Activated CD8-positive, alpha-beta memory T cell treated with anti-CD3 and anti-CD28 coated beads, Interleukin-2, amount 10 ng/mL, durations not matched to agents 7 days and 5 days (primary cell): ENCODE data around the gene ACHE. TPM values are rescaled to one million over a fixed set of nuclear protein-coding genes. Genes with fewer than 3 reads are reported as not detected.
"Not testable (repeated sequence)": the region's sequence is repeated elsewhere in the genome, so short reads cannot be mapped to it uniquely, and the experiment has no call there.

Source experiments
- ATAC-seq: fragments of 150-1000 bp; cut with Tn5 transposase; one replicate; pipeline ENCODE4 v1.10.0; 2021; ENCODE audit warnings: moderate library complexity
- CTCF ChIA-PET: fragments of 350-600 bp; sonication (Branson Sonifier 250); formaldehyde crosslinking; loops from one replicate; lab custom pipeline; 2021; ENCODE audit warnings: antibody characterized with exemption; lab: Charles Lee
- DNase-seq: peaks from one replicate; pipeline ENCODE4 v3.0.0-alpha.2; 2020
- H3K27ac Mint-ChIP-seq: one replicate; pipeline ENCODE4 v1.8.0; 2021; ENCODE audit warnings: mild to moderate bottlenecking, mixed read lengths
- H3K27me3 Mint-ChIP-seq: one replicate; pipeline ENCODE4 v1.8.0; 2021; ENCODE audit warnings: mixed read lengths
- H3K36me3 Mint-ChIP-seq: one replicate; pipeline ENCODE4 v1.8.0; 2021; ENCODE audit warnings: mild to moderate bottlenecking, mixed read lengths
- H3K4me1 Mint-ChIP-seq: one replicate; pipeline ENCODE4 v1.8.0; 2021; ENCODE audit warnings: mixed read lengths
- H3K4me3 Mint-ChIP-seq: one replicate; pipeline ENCODE4 v1.8.0; 2021; ENCODE audit warnings: mild to moderate bottlenecking, moderate library complexity, mixed read lengths
- H3K9me3 Mint-ChIP-seq: one replicate; pipeline ENCODE4 v1.8.0; 2022; ENCODE audit warnings: low read depth, mixed read lengths
- microRNA-seq: library from miRNA; unstranded; fragments of <30 nt; microRNA quantifications from one replicate; pipeline ENCODE4 v1.2.0, GENCODE V29; 2022
- total RNA-seq, 2 experiments: library from RNA; stranded (reverse); gene quantifications; one replicate each; pipeline ENCODE4 v1.2.3, GENCODE V29; 2021

ACHE gene
- total RNA-seq, 2 experiments from 2014 or later: 0.23 TPM; not detected in 1

DNA sequence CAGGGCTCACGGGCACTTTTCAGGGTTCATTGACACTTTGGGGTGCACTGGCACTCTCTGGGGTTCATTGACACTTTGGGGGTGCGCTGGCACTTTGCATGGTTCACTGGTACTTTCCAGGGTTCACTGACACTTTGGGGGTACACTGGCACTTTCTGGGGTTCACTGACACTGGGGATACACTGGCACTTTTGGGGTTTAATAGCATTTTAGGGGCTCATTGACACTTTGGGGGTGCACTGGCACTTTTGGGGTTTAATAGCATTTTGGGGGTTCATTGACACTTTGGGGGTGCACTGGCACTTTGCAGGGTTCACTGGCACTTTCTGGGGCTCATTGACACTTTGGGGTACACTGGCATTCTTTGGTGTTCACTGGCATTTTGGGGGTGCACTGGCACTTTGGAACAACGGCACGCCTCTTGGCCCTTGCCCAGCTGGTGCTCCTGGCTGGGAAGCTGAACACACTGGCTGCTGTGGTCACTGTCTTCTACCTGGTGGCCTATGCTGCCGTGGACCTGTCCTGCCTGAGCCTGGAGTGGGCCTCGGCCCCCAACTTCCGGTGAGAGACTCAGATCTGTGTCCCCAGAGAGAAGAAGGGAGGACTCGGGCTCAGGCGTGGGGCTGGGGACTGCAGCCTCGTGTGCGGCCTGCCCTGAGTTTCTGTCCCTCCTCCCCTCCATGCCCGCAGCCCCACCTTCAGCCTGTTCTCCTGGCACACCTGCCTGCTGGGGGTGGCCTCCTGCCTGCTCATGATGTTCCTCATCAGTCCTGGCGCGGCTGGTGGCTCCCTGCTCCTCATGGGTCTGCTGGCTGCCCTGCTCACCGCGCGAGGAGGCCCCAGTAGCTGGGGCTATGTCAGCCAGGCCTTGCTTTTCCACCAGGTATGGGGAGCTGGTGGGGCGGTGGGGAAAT is 34.7 kb downstream of the ACHE start:
- Mint-ChIP-seq H3K27ac (no peak overlapping the region), H3K27me3 (no peaks in the 10 kb centered on the region), H3K4me1 (no peaks in the 10 kb centered on the region), H3K4me3 (no peak overlapping the region), H3K9me3 (no peaks in the 10 kb centered on the region), H3K36me3 (peaks cover 21% of the 10 kb centered on the region)
- ATAC-seq: no peak
- CTCF ChIA-PET: no interaction called here
- DNase-seq: no peak

DNA sequence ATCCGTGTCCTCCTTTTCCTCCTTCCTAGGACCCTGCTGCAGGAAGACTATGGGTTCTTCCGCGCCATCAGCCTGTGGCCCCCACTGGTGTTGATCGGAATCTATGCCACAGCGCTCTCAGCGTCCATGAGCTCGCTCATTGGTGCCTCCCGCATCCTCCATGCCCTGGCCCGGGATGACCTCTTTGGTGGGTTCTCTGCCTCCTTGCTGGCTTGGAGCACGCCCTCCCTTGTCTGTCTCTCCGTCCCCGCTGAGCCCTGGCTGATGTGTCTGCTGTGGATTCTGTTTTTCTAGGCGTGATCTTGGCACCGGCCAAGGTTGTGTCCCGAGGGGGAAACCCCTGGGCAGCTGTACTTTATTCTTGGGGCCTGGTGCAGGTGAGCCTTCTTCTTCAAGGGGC is 35.8 kb downstream of the ACHE start:
- Mint-ChIP-seq H3K27me3 (no peaks in the 10 kb centered on the region), H3K4me1 (no peaks in the 10 kb centered on the region), H3K27ac (no peak overlapping the region), H3K36me3 (peaks cover 21% of the 10 kb centered on the region), H3K4me3 (no peak overlapping the region), H3K9me3 (no peaks in the 10 kb centered on the region)
- no peak for ATAC-seq
- no peak for DNase-seq
- CTCF ChIA-PET: no interaction called here

DNA sequence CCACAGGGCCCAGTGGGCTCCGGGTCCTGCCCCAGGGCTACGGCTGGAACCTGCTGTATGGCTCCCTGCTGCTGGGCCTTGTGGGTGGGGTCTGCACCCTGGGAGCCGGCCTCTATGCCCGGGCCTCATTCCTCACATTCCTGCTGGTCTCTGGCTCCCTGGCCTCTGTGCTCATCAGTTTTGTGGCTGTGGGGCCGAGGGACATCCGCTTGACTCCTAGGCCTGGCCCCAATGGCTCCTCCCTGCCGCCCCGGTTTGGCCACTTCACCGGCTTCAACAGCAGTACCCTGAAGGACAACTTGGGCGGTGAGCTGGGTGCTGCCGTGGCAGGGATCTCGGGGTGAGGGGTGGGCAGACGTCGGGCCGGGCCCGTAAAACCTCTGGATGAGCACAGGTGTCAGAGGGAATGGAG is 38.8 kb downstream of the ACHE start:
- DNase-seq (no peak), ATAC-seq (no peak)
- Mint-ChIP-seq H3K9me3 (no peaks in the 10 kb centered on the region), H3K4me1 (peaks cover 17% of the 10 kb centered on the region), H3K4me3 (no peak overlapping the region), H3K27me3 (no peaks in the 10 kb centered on the region), H3K27ac (no peak overlapping the region), H3K36me3 (peaks cover 17% of the 10 kb centered on the region)
- CTCF ChIA-PET: interaction anchor here (0.6 kb wide), 1 partner anchor 34 kb away, joined by 4 read pairs; no protein-coding TSS in a partner anchor

DNA sequence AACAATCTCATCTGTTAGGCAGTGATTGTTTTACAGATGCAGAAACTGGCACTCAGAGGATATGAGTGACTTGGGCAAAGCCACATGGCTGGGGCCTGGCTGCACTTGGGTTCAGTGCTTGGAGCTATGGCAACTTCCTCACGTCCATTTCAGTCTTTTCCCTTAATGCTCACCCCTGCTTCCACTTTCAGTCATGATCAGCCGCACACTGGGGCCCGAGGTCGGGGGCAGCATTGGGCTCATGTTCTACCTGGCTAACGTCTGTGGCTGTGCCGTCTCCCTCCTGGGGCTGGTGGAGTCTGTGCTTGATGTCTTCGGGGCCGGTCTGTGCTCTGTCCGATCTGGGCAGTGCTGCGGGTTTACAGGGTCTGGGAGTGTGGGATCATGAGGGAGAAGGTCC is 40.2 kb downstream of the ACHE start:
- H3K27me3 Mint-ChIP-seq: no peaks in the 10 kb centered on the region
- no peak for DNase-seq
- no peak overlapping the region for H3K27ac Mint-ChIP-seq
- H3K9me3 Mint-ChIP-seq: no peaks in the 10 kb centered on the region
- CTCF ChIA-PET: interaction anchor here (6.6 kb wide), 1 partner anchor 149 kb away, joined by 105 read pairs; the partner anchor contains the start of gene POP7
- peaks cover 13% of the 10 kb centered on the region for H3K36me3 Mint-ChIP-seq
- ATAC-seq: no peak
- peaks cover 21% of the 10 kb centered on the region for H3K4me1 Mint-ChIP-seq
- no peak overlapping the region for H3K4me3 Mint-ChIP-seq

DNA sequence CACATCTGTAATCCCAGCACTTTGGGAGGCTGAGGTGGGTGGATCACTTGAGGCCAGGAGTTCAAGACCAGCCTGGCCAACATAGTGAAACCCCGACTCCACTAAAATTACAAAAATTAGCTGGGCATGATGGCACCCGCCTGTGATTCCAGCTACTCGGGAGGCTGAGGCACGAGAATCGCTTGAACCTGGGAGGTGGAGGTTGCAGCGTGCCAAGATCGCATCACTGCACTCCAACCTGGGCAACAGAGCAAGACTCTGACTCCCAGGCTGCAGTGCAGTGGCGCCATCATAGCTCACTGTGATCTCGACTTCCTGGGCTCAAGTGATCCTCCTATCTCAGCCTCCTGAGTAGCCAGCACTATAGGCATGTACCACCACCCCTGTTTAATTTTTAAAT is 40.8 kb downstream of the ACHE start:
- Mint-ChIP-seq H3K4me1 (peaks cover 21% of the 10 kb centered on the region), H3K36me3 (peaks cover 10% of the 10 kb centered on the region)
- CTCF ChIA-PET: interaction anchor here (6.6 to 7.9 kb wide), 2 partner anchors 52 to 148 kb away, joined by 105 to 155 read pairs; partner anchors contain the start of gene POP7
- H3K4me3 Mint-ChIP-seq, DNase-seq, H3K27me3 Mint-ChIP-seq, ATAC-seq, H3K27ac Mint-ChIP-seq, H3K9me3 Mint-ChIP-seq: not testable (repeated sequence)

DNA sequence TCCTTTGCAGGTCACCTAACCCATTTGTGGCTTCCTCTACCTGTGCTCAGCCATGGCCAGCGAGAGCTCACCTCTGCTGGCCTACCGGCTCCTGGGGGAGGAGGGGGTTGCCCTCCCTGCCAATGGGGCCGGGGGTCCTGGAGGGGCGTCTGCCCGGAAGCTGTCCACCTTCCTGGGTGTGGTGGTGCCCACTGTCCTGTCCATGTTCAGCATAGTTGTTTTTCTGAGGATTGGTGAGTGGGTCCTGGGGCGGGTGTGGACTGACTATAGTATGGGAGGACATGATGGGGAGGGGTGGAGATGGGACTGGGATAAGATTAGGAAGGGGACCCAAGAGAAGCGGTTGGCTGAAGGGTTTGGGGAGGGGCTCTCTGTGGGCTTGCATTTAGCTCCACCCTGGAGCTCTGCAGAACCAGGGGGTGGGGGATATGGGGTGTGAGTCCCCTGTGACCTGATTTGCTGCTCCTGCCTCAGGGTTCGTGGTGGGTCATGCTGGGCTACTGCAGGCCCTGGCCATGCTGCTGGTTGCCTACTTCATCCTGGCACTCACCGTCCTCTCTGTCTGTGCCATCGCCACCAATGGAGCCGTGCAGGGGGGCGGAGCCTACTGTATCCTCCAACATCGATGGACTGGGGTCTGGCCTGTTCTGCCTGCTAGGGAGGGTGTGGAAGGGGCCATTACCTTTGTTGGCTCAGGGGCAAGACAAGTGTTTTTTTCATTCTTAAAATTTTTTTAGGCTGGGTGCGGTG is 41.4 kb downstream of the ACHE start:
- Mint-ChIP-seq H3K36me3 (peaks cover 5% of the 10 kb centered on the region), H3K4me3 (peak overlapping the region; percentile 89), H3K9me3 (no peaks in the 10 kb centered on the region), H3K27ac (no peak overlapping the region), H3K27me3 (no peaks in the 10 kb centered on the region), H3K4me1 (peaks cover 21% of the 10 kb centered on the region)
- no peak for DNase-seq
- CTCF ChIA-PET: interaction anchor here (2.5 to 7.9 kb wide), 3 partner anchors 52 to 161 kb away, joined by 11 to 155 read pairs (median 105); partner anchors contain the start of gene POP7
- no peak for ATAC-seq

DNA sequence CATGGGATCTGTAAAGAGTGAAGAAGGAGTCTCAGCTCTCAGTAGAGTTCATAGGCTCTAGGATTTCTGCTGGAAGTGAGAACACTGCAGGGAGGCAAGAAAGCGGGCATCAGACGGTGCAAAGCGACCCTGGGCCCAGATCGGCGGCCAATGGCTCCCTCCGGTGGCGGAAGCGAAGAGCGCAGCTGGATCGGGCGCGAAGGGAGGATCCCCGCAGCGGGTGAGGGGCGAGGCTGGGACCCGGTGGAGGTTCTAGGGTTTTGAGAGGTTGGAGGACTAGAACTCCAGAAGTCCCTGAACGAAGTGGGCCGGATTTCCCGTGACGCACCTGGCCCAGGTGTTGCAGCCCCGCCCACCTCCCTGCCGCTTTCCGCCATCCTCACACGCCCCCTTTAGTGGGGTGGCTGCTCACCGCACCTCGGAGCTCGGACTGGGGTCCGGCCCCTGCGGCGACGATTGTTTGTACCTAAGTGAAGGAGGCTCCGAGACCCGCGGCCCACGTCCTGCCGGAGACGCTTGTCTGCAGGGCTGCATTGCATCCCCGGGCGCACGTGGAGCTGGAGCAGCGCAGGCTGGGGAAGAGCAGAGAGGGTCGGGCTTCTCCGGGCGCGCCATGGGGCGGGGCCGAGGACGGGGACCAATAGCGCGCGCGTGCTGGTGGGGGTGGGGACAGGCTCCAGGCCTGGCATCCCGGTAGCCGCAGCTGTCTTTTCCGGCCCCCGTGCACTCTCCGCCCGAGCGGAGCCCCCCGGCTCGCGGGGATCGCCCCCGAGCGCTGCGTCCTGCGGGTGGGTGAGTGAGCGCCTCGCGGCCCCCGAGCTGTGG is 43.4 kb downstream of the ACHE start, which contains the start of gene SLC12A9:
TSS of gene SLC12A9 (plus strand) at position 666 of the 825 bp plus-strand sequence. CDS start 1,485 bp downstream, outside the sequence.
- CTCF ChIA-PET: interaction anchor here (0.7 to 7.9 kb wide), 49 partner anchors 10 to 934 kb away, joined by 3 to 155 read pairs (median 5); partner anchors contain the start of genes FBXO24, LRCH4, PLOD3 and POP7
- H3K27me3 Mint-ChIP-seq: no peaks in the 10 kb centered on the region
- H3K27ac Mint-ChIP-seq: peak within 1 kb of the TSS; percentile 67
- ATAC-seq (peak; percentile 99), DNase-seq (peak; percentile 91)
- H3K9me3 Mint-ChIP-seq: no peaks in the 10 kb centered on the region
- peaks cover 21% of the 10 kb centered on the region for H3K4me1 Mint-ChIP-seq
- H3K36me3 Mint-ChIP-seq: peaks cover 4% of the 10 kb centered on the region
- H3K4me3 Mint-ChIP-seq: peak within 1 kb of the TSS; percentile 89

DNA sequence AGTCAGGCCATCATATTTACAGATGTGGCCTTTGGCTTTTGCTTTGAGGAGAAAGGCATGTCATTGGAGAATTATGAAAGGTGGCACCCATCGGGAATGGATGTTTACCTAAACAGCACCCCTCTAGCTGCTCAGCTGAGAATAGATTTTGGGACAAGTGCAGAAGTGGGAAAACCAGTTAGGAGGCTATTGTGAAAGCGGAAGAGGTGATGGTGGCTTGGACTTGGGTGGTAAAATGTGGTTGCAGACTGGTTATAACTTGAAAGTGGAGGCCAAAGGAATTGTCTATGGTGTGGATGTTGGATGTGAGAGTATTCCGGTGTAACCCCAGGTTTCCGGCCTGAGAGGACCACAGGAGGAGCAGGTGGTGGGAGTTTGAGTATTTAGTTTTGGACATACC is 48.3 kb downstream of the ACHE start:
- peaks cover 6% of the 10 kb centered on the region for H3K4me1 Mint-ChIP-seq
- CTCF ChIA-PET: interaction anchor here (7.9 kb wide), 1 partner anchor 45 kb away, joined by 155 read pairs; no protein-coding TSS in a partner anchor
- no peaks in the 10 kb centered on the region for H3K27me3 Mint-ChIP-seq
- no peak overlapping the region for H3K27ac Mint-ChIP-seq
- H3K36me3 Mint-ChIP-seq: no peaks in the 10 kb centered on the region
- no peak for ATAC-seq
- DNase-seq: no peak
- H3K4me3 Mint-ChIP-seq: no peak overlapping the region
- H3K9me3 Mint-ChIP-seq: no peaks in the 10 kb centered on the region

DNA sequence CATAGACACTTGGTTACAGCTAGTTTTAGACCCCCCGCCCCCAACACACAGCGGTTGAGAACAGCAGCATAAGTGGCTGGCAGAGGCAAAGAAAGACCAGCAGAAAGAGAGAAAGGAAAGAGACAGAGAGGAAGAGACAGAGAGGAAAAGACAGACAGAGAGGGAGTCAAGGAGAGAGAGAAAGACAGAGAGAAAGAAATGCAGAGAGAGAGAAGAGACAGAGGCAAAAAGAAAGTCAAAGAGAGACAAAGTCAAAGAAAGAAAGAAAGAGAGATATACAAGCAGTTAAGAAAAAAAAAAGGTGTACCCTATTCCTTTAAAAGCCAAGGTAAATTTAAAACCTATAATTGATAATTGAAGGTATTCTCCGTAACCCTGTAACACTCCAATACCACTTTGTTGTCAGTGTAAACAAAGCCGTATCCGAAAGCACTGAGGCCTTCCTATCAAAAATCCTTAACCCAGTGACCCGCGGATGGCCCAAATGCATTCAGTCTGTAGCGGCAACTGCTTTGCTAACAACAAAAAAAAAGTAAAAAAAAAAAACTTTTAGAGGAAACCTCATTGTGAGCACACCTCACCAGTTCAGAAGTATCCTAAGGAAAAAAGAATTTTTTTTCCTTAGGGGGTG is 55.1 kb downstream of the ACHE start:
- Mint-ChIP-seq H3K27ac (no peak overlapping the region), H3K9me3 (no peaks in the 10 kb centered on the region), H3K36me3 (no peaks in the 10 kb centered on the region), H3K4me3 (no peak overlapping the region), H3K27me3 (no peaks in the 10 kb centered on the region), H3K4me1 (peaks cover 21% of the 10 kb centered on the region)
- DNase-seq (no peak), ATAC-seq (no peak)
- CTCF ChIA-PET: interaction anchor here (2.0 kb wide), 1 partner anchor 12 kb away, joined by 4 read pairs; the partner anchor contains the start of gene SLC12A9

Small RNA genes lying within 50 kb of the gene (microRNA-seq; reads per million reads assigned to microRNA genes)
- 1.7 reads per million for gene MIR6875

Other genes with a start within 250 kb of the ACHE start
- not detected for gene ACTL6B, start 239.4 kb downstream of the ACHE start, total RNA-seq
- 100 to 1,000 TPM; 243 to 271 TPM for gene GNB2, start 222.1 kb downstream of the ACHE start, total RNA-seq
- gene GIGYF1, start 201.6 kb downstream of the ACHE start, total RNA-seq: 10 to 100 TPM; 47.1 to 53.4 TPM
- gene POP7, start 189.8 kb downstream of the ACHE start, total RNA-seq: 10 to 100 TPM; 43.6 to 53.4 TPM
- not detected for gene EPO, start 175.4 kb downstream of the ACHE start, total RNA-seq
- not detected for gene ZAN, start 162.3 kb downstream of the ACHE start, total RNA-seq
- 1 to 10 TPM; 1.3 to 2.0 TPM for gene EPHB4, start 68.4 kb downstream of the ACHE start, total RNA-seq
- gene SLC12A9, start 43.2 kb downstream of the ACHE start, total RNA-seq: 10 to 100 TPM; 28.6 to 30.1 TPM
- 10 to 100 TPM; 38.2 to 39.3 TPM for gene TRIP6, start 28.5 kb downstream of the ACHE start, total RNA-seq
- 100 to 1,000 TPM; 290 to 312 TPM for gene SRRT, start 20.8 kb downstream of the ACHE start, total RNA-seq
- 1 to 10 TPM; 2.3 to 2.7 TPM for gene UFSP1, start 6.2 kb downstream of the ACHE start, total RNA-seq
- not detected for gene MUC3A, start 53.6 kb upstream of the ACHE start, total RNA-seq
- gene MUC12, start 73.7 kb upstream of the ACHE start, total RNA-seq: under 1 TPM; 0.64 to 0.68 TPM
- gene MUC17, start 124.2 kb upstream of the ACHE start, total RNA-seq: not detected
- 100 to 1,000 TPM in 1 of 2 experiments, 10 to 100 TPM in 1; 68.2 to 110 TPM for gene TRIM56, start 189.6 kb upstream of the ACHE start, total RNA-seq
- 1 to 10 TPM in 1 of 2 experiments, under 1 TPM in 1; 0.29 to 1.2 TPM for gene SERPINE1, start 231.2 kb upstream of the ACHE start, total RNA-seq